Tibial nerve (tissue), 4 donors: ENCODE data around the gene NEDD4L. TPM values are rescaled to one million over a fixed set of nuclear protein-coding genes. Genes with fewer than 3 reads are reported as not detected.

Experiments used
- DNase-seq, 2 donors: peaks; one replicate each; pipeline ENCODE4 v3.0.0-alpha.2; 2019; ENCODE audit warnings: low spot score in 2 of 2
- H3K27ac ChIP-seq, 4 donors: fragments of 200-600 bp; sonication (generic) in 3 of 4; one replicate each; pipeline ENCODE4 v1.5.1; 2017 to 2019; ENCODE audit warnings: mild to moderate bottlenecking in 1 of 4
- H3K27me3 ChIP-seq, 2 donors: fragments of 200-600 bp; sonication (generic) in 1 of 2; one replicate each; pipeline versions ENCODE4 v1.5.1 to v1.6.0; 2017 to 2019
- H3K36me3 ChIP-seq, 3 donors: fragments of 200-600 bp; sonication (generic); one replicate each; pipeline ENCODE4 v1.5.1; 2018 to 2019
- H3K4me1 ChIP-seq, 4 donors: fragments of 200-600 bp; sonication (generic) in 3 of 4; one replicate each; pipeline ENCODE4 v1.5.1; 2017 to 2019
- H3K4me3 ChIP-seq, 4 donors: fragments of 200-600 bp; sonication (generic) in 3 of 4; one replicate each; pipeline ENCODE4 v1.5.1; 2017 to 2019; ENCODE audit warnings: mild to moderate bottlenecking in 1 of 4, moderate library complexity in 1 of 4
- H3K9me3 ChIP-seq, 4 donors: fragments of 200-600 bp; sonication (generic) in 3 of 4; one replicate each; pipeline ENCODE4 v1.5.1; 2017 to 2019
- CTCF ChIP-seq, 5 experiments: fragments of 200-600 bp in 3 of 5; fragments of 450-650 bp in 2 of 5; sonication (generic) in 3 of 5; IDR thresholded peaks; one replicate each; pipeline ENCODE4 v1.5.1; 2016 to 2019; ENCODE audit warnings: antibody characterized with exemption in 5 of 5, mild to moderate bottlenecking in 3 of 5, moderate library complexity in 2 of 5
- EP300 ChIP-seq, 2 donors: sonication (generic); formaldehyde crosslinking; IDR thresholded peaks; one replicate each; pipeline ENCODE4 v1.6.1; 2017; ENCODE audit warnings: antibody characterized with exemption in 2 of 2, mild to moderate bottlenecking in 1 of 2
- POLR2A ChIP-seq, 2 donors: fragments of 450-650 bp; IDR thresholded peaks; one replicate each; pipeline ENCODE4 v1.6.1; 2017; ENCODE audit warnings: antibody characterized with exemption in 2 of 2, mild to moderate bottlenecking in 2 of 2, moderate library complexity in 2 of 2
- WGBS, 2 donors: methylation state at CpG; one replicate each; pipeline ENCODE4 v1.1.5; 2018; 5-methylcytosine and 5-hydroxymethylcytosine counted together
- total RNA-seq, 4 donors: library from RNA; depleted of rRNA; stranded (reverse); fragments of >200 nt; gene quantifications; one replicate each; pipeline ENCODE4 v1.1.0, GENCODE V29; 2016

NEDD4L gene
- total RNA-seq, 4 donors from 2014 or later, result 15.3 to 59.9 (median 26.8) TPM

GRCh38 chr18:58353581-58353980, 309.6 kb downstream of the NEDD4L start:
- Histone ChIP-seq H3K27me3 (no peaks in the 10 kb centered on the region), H3K27ac (no peak overlapping the region), H3K36me3 (peaks cover 0 to 9% (median 0%) of the 10 kb centered on the region in 3 donors), H3K4me3 (no peak overlapping the region), H3K9me3 (no peaks in the 10 kb centered on the region), H3K4me1 (no peaks in the 10 kb centered on the region)
- 95 to 97% methylated on average over 4 of the region's 4 CpGs for WGBS, 2 donors
- TF ChIP-seq EP300 (IDR thresholded peaks at IDR 0.05) (no peak), CTCF (IDR thresholded peaks at IDR 0.05) (no peak), POLR2A (IDR thresholded peaks at IDR 0.05) (no peak)
- no peak for DNase-seq

GRCh38 chr18:58354051-58354450, 310.0 kb downstream of the NEDD4L start:
- no peaks in the 10 kb centered on the region for H3K4me1 ChIP-seq
- no peak overlapping the region for H3K27ac ChIP-seq
- no peak for DNase-seq
- WGBS, 2 donors, result 94 to 96% methylated on average over 4 of the region's 4 CpGs
- no peak overlapping the region for H3K4me3 ChIP-seq
- H3K36me3 ChIP-seq, result peaks cover 0 to 9% (median 0%) of the 10 kb centered on the region in 3 donors
- H3K27me3 ChIP-seq, result no peaks in the 10 kb centered on the region
- no peak for TF ChIP-seq EP300 (IDR thresholded peaks at IDR 0.05)
- no peak for TF ChIP-seq CTCF (IDR thresholded peaks at IDR 0.05)
- TF ChIP-seq POLR2A (IDR thresholded peaks at IDR 0.05), result no peak
- no peaks in the 10 kb centered on the region for H3K9me3 ChIP-seq

- no peak for TF ChIP-seq POLR2A (IDR thresholded peaks at IDR 0.05)
- TF ChIP-seq EP300 (IDR thresholded peaks at IDR 0.05), result no peak
- TF ChIP-seq CTCF (IDR thresholded peaks at IDR 0.05), result no peak
- Histone ChIP-seq H3K4me3 (no peak overlapping the region), H3K36me3 (peaks cover 0 to 9% (median 0%) of the 10 kb centered on the region in 3 donors), H3K27me3 (no peaks in the 10 kb centered on the region), H3K27ac (no peak overlapping the region), H3K9me3 (no peaks in the 10 kb centered on the region), H3K4me1 (no peaks in the 10 kb centered on the region)
- no peak for DNase-seq
- WGBS, 2 donors, result 92 to 93% methylated on average over 10 of the region's 10 CpGs
Observed at GRCh38 chr18:58354791-58355190, 310.8 kb downstream of the NEDD4L start.

- 93 to 95% methylated on average over 8 of the region's 8 CpGs for WGBS, 2 donors
- Histone ChIP-seq H3K27me3 (no peaks in the 10 kb centered on the region), H3K4me1 (no peaks in the 10 kb centered on the region), H3K27ac (no peak overlapping the region), H3K36me3 (peaks cover 0 to 9% (median 0%) of the 10 kb centered on the region in 3 donors), H3K4me3 (no peak overlapping the region), H3K9me3 (no peaks in the 10 kb centered on the region)
- TF ChIP-seq EP300 (IDR thresholded peaks at IDR 0.05) (no peak), CTCF (IDR thresholded peaks at IDR 0.05) (no peak), POLR2A (IDR thresholded peaks at IDR 0.05) (no peak)
- no peak for DNase-seq
Observed at GRCh38 chr18:58355243-58355642, 311.2 kb downstream of the NEDD4L start.

- no peak overlapping the region for H3K4me3 ChIP-seq
- no peaks in the 10 kb centered on the region for H3K9me3 ChIP-seq
- no peak overlapping the region for H3K27ac ChIP-seq
- H3K36me3 ChIP-seq, result no peaks in the 10 kb centered on the region
- no peak for DNase-seq
- H3K27me3 ChIP-seq, result no peaks in the 10 kb centered on the region
- 85 to 88% methylated on average over 3 of the region's 3 CpGs for WGBS, 2 donors
- no peak for TF ChIP-seq EP300 (IDR thresholded peaks at IDR 0.05)
- no peak for TF ChIP-seq POLR2A (IDR thresholded peaks at IDR 0.05)
- TF ChIP-seq CTCF (IDR thresholded peaks at IDR 0.05), result no peak
- H3K4me1 ChIP-seq, result peaks cover 0 to 3% (median 0%) of the 10 kb centered on the region in 4 donors
Observed at GRCh38 chr18:58359218-58359617, 315.2 kb downstream of the NEDD4L start.
